Measurements from ENCODE around the gene AQP9. TPM values are rescaled to one million over a fixed set of nuclear protein-coding genes. Genes with fewer than 3 reads are reported as not detected.
"Not testable (repeated sequence)": the region's sequence is repeated elsewhere in the genome, so short reads cannot be mapped to it uniquely, and the experiment has no call there.

AQP9 gene
- total RNA-seq, 1 donor from 2014 or later: 0.60 TPM

DNA sequence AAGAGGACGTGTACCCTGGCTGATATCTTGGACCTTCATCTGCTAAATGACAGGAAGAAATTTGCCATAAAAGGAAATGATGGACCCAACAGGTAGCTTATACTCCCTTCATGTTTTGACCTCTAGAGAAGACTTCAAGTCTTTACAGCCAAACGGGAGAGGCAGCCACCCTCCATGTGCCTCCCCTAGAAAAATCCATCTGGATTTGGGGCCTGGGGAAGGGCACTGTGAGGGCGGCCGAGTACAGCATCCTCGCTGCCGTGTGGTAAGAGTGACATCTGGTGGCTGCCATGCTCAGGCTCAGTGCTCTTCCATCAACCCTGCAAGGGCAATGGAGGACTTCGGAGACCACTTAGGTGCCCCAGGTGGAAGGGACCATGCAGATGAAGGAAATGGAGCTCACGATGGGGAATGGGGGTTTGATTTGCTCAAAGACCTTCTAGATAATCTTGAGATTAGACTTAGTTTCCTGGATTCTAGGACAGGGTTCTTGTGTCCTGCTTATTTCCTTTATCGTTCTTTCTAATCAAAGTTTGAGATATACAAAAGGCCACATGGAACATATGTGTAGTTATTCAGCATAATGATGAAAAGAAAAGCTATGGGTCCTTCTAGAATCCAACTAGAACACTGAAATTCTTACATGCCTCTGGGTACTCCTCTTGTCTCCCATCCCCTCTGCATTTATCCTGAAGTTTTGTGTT lies 44.4 kb downstream of the AQP9 start:
- peak; percentile 79 for ATAC-seq

DNA sequence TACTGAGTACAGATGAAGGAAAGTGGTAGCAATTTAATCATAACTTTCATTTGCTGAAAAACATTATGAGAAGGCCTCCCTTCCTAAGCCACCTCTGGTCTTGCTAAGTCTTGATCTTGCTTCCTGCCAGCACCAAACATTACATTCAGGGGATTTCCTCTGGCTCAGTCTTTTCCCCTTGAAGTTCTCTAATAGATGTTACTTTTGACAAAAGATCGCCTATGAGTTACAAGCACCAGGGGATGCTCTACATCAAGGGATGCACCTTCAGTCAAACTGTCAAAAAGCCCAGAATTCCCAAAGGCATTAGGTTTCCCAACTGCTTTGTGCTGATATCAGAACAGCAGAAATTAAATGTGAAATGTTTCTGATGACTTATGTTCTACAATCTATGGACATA lies 47.3 kb downstream of the AQP9 start:
- ATAC-seq: no peak

DNA sequence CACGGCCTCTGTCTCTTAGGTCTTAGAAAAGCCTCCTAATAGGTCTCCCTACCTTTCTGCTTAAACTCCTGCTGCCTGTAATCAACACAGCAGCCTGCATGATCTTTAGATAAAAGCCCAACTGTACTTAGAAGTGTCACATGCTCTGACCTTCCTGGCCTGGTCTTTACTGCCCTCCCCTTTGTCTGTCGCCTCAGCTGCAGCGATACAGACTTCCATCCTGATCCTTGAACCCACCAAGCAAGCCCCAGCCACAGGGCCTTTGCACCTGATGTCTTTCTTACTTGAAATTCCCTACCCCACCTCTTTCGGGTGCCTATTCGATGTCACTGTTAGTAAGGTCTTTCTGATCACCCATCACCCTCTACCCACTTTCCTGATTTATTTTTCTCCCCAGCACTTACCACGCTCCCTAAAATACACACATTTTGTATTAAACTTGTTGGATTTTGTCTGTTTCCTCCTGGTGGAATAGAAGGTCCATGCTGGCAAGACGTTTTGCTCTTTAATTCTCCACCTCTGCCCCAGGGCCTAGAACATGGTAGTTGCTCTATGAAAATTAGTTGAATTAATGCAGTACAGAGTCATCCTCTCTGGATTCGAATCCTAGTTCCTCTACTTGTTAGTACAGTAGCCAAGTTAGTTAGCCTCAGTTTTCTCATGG lies 51.1 kb downstream of the AQP9 start:
- ATAC-seq: no peak

DNA sequence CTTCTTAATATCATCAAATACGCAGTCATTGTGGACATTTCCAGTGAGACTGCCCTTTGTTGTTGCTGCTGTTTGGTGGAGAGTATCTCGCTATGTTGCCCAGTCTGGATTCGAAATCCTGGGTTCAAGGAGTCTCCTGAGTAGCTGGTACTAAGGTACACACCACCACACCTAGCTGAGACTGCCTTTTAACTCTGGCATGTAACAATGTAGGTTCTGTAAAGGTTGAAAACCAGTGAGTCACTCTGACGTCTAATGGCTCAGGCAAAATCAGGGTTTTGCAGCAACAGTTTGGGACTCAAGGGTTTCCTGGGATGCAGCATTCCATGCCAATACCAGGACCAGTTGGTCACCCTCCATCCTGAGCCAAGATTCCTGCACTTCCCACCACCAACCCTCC lies 52.2 kb downstream of the AQP9 start:
- ATAC-seq: peak; percentile 62

DNA sequence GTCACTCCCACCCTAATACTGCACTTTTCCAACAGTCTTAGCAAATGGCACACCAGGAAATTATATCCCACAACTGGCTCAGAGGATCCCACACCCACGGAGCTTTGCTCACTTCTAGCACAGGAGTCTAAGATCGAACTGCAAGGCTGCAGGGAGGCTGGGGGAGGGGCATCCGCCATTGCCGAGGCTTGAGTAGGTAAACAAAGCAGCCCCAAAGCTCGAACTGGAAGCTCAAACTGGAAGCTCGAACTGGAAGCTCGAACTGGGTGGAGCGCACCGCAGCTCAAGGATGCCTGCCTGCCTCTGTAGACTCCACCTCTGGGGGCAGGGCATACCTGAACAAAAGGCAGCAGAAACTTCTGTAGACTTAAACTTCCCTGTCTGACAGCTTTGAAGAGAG lies 55.5 kb downstream of the AQP9 start:
- not testable (repeated sequence) for ATAC-seq

DNA sequence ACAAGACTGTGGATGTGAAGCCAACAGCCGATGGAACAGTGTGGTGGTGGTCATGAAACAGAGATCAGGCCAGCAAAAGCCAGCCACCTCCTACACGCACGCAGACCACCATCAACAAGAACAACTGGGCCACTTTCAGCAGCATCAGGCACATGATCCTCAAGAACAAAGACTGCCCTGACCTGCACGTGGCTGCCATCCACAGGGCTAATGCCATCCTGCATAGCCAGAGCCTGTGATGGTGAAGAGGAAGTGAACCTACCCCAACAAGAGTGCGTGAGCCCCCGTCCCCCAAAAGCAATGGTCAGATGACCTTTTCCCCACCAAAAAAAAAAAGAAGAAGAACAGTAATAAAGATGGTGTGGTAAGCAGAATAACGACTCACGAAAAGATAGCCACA lies 62.6 kb downstream of the AQP9 start:
- no peak for ATAC-seq

DNA sequence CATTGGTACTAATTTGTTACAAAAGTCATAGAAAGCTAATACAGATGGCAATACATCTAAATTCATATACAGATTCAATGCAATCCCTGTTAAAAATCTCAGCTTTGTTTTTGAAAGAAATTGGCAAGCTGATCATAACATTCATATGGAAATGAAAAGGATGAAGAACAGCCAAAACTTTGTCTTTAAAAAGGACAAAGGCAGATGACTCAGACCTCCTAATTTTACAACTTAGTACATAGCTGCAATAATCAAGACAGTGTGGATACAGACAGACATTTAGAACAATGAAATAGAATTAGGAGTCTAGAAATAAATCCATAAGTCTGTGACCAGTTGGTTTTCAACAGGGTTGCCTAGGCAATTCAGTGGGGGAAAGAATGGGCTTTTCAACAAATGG lies 63.3 kb downstream of the AQP9 start:
- ATAC-seq: no peak

DNA sequence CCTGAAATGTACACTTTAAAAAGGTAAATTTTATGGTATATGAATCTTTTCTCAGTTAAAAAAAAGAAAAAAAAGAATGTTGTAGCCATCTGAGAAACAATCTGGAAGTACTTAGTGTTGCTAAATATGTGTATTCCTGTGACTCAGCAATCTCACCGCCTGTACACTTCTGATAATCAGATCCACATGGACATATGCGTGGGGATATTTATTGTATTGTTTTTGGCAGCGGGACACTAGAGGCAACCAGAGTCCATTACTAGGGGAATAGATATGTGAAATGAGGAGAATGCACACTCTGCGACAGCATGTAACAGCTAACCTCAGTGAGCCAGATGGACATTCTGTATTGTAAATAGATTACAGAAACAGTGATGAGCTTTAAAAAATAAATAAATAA lies 65.4 kb downstream of the AQP9 start:
- no peak for ATAC-seq

DNA sequence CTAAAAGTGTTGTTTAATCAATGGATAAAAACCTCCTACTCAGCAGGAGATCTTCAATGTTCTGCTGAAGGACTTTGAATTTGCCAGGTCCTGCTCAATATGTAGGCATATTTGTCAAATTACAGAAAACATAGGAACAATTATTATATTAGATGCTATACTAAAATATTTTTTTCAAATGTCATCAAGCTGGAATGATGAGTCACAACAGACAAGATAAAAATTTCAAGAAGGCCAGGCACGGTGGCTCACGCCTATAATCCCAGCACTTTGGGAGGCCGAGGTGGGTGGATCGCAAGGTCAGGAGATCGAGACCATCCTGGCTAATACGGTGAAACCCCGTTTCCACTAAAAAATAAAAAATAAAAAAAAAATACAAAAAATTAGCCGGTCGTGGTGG lies 68.0 kb downstream of the AQP9 start:
- no peak for ATAC-seq

DNA sequence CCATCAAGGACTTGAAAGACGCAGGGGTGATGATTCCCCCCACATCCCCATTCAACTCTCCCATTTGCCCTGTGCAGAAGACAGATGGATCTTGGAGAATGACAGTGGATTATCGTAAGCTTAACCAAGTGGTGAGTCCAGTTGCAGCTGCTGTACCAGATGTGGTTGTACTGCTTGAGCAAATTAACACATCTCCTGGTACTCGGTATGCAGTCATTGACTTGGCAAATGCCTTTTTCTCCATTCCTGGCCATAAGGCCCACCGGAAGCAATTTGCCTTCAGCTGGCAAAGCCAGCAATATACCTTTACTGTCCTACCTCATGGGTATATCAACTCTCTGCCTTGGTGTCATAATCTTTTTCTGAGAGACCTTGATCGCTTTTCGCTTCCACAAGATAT lies 70.0 kb downstream of the AQP9 start:
- not testable (repeated sequence) for ATAC-seq

DNA sequence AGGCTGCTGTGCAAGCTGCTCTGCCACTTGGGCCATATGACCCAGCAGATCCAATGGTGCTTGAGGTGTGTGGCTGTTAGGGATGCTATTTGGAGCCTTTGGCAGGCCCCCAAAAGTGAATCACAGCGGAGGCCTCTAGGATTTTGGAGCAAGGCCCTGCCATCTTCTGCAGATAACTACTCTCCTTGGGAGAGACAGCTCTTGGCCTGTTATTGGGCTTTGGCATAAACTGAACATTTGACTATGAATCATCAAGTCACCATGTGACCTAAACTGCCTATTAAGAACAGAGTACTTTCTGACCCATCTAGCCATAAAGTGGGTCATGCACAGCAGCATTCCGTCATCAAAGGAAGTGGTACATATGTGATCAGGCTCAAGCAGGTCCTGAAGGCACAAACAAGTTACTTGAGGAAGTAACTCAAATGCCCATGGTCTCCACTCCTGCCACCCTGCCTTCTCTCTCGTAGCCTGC lies 70.9 kb downstream of the AQP9 start:
- not testable (repeated sequence) for ATAC-seq

DNA sequence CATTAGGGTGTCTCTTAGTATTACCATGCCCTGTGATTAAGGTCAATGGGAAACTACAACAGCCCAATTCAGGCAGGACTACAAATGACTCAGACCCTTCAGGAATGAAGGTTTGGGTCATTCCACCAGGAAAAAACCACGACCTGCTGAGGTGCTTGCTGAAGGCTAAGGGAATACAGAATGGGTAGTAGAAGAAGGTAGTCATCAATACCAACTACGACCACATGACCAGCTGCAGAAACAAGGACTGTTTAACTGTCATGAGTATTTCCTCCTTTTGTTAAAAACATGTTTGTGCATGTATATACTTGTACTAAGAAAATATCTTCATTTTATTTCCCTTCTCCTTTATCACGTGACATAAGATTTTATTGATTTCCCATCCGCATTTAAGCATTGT lies 71.8 kb downstream of the AQP9 start:
- ATAC-seq: not testable (repeated sequence)

DNA sequence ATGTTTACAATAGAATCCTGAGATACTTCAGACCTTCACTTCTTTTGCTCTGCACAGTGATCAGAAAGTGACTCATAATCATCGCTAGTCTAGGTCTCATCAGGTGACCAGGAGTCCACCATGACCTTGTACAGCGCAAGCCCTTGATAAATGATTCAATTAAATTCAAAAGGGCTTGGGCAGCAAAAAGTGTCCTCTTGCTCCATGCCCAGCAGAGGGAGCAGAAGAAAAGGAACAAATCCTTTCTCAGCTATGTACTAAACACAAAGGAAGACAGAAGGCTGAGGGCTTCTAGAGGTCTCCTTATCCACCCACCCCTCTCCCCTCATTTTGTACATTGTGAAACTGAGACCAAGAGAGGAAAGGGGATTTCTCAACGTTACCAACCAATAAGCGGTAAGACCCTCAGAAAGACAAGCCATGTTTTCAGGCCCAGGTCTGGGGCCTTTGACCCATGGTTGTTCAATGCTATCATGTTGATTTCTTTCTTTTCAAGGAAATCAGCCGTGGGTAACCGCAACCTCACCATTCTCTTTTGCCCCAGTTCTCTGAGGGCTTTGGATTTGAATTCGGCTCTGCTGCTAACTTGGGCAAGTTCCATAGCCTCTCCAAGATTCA lies 74.8 kb downstream of the AQP9 start:
- ATAC-seq: peak; percentile 46

DNA sequence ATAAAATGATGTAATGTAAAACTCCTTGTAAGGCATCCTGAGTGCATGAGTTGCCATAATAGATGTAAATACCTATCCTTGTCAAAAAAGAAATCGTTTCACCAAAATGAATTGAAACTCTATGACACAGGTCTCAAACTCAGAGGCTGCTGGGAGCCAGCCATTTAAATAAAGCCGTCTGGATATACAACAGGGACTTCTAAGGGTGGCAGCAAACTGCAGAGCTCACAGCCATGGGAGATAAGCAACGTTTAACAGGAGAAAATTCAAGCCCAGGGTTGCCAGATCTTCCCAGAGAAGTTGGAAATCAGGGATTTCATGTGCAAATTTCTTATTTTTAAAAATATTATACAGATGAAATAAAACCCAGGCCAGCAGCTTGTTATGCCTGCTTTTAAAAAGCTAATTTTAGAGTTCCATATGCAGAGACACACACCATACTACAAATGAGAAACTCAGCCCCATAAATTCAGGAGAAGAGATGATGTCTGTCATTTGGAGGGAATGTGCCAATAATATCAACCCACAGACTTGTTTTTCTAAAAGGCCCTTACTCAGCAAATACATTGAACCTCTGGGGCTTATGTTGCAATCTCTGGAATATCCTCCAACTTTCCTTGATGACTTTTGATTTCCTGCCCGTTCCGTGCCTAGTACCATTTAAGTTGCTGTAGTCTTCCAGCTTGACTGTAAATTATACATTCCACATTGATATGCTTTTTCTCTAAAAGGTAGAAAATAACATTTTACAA lies 75.6 kb downstream of the AQP9 start:
- ATAC-seq: peak; percentile 29

DNA sequence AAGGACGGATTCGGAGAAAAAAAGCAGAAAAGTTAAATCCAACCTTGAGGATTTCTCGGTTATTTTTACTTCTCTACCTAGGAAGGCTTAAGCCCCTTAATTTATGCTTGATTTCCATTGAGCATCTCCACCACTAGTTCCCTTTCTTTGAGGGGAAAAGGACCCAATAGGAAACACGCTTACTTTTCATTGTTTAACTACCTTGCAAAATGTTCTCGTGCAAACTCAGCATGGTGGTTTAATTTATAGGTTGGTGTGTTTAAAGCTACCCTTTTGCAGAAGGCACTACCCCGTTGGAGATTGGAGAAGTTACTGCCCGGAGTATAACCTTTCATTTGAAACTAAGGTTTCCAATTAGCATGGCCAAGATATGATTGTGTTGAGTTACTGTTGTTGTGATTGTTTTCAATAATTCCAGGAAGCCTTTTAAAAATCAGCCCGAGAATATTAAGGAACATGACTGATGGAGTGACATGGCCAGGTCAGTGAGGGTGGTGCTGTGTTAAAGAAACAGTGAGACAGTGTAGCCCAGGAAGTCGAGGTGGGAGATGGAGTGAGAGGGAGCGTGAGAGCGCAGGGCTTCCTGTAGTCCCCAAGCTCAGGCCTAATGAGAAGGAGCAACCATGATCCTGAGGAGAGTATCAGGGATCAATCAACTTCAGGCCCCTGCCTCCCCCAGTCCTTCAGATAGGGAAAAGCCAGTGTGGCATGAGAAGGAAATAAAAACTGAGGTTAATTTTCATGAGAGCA lies 76.6 kb downstream of the AQP9 start:
- no peak for ATAC-seq

DNA sequence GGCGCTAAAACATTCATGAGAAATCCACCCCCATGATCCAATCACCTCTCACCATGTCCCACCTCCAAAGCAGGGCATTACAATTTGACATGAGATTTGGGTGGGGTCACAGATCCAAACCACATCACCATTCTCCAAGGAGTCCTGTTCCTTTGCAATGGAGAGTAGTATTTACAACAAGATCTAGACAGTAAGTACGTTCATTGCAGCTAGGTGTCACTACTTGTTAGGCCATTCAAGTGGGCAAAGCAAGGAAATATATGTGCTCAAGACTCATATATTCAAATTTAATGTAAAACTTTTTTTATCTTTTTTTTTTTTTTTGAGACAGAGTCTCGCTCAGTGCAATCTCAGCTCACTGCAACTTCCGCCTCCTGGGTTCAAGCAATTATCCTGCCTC lies 79.3 kb downstream of the AQP9 start:
- ATAC-seq: no peak

DNA sequence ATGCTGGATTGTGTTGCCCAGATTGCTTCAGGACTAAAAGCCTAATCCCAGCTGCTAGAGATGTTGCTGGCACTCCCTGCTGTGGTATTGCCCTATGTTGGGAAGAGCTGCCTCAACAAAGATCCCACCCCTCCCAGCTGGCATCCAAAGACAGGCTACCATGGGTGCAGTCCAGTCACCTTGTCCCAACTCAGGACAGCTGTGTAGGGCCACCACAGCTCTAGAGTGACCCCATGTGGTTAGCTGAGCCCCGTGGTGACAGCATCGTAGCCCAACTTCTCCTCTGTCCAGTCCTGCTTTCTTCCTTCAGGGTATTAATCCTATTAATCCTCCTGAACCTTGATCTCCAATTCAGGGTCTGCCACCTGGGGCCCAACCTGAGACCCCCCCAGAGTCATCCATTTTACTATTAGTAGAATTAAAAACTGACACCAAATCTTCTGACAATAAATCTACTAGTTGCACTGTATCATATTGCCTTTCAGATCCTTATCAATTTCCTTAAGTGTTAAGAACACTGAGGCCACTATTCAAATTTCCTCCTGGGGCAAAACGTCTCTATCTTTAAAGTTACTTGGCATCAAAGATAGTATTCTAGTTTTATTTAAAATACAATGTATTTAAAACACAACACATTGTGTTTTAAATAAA lies 83.5 kb downstream of the AQP9 start:
- peak; percentile 61 for ATAC-seq

DNA sequence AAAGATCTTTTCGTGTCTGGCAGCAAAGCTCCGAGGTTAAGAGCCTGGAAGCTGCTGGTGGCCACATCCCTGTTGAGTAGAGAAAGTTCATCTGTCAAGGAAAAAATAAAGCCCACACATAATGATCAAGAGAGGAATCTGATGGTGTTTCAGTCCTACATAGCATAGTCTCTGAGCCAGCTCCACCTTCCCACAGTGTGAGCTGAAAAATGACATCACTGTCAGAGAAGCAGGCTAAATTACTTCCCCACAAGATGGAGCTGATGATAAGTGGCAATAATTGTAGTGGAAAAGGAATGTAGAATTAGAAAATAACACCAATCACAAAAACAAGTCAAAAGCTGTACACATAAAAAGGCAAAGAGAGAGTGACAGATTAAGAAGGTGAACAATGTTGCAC lies 84.5 kb downstream of the AQP9 start:
- ATAC-seq: no peak

DNA sequence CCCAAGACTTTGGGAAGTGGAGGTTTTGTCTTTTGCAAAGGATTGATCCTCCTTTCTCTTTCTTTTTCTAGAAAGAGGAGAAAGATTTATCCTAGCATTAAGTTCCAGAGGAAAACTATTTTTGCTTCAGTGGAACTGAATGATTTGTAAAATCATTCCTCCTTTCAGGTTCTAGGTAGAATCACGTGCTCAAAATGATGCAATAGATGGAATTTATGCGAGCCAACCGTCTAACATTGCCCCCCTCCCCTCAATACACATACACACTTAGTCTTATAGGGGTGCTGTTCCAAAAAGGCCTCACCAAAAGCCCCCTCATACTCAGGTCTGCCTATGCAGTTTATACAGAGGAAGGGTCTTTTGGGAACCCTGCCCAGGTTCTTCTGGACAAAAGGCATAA lies 85.3 kb downstream of the AQP9 start:
- no peak for ATAC-seq

DNA sequence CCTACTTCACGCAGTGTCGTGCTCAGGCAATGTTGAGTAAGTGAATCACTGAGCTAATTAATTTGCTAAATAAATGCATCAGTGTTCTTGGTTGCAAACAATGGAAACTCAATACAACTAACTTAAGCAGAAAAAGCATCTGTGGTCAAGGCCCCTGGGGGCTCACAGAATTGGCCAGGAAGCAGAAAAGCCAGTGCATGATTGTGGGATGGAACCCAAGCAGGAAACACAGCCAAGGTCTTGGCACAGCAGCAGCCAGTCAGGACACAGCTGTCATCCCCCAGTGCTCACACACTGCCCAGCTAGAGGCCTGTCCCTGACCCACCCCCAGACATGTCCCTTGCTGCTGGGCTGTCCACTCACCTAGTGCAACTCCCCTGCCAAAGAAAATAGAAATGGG lies 85.9 kb downstream of the AQP9 start:
- ATAC-seq: peak; percentile 28

DNA sequence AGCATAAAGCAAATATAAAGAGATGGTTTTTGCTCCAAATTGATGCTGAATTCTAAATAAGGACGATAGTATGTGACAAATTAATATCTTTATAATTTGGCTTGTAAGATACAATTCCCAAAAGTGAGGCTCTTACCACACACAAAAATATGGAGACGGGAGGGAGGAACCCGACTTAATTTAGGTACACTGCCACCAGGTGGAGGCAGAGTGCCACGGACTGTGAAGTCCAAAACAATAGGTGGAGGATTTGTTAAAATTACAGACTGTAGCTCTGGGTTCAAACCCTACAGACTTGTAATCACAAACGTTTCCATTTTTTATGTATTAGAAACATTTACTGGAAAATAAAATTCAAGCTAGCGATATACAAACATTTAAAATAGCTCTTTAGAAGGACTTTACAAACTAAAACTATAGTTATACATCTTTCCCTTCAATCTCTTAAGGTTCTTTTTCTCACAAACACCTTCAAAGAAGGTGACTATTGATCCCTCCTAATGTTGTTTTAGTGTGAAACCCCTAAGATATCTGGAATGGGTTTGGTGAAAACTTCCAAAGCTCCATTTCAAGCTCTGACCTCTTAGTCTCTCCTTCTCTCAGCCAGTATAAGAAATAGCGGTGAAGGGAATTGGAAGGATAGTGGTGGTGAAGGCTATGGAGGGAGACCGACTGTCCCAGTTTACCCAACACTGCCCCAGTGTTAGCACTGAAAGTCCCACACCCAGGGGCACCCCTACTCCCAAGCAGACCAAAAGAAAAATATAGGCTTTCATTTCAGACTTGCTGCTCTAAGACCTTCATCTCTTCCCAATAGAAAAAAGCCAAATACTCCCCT lies 89.7 kb downstream of the AQP9 start:
- ATAC-seq: peak; percentile 69

All from esophagus mucosa (tissue), 1 donor.